GM21717 (cell line): ENCODE results near the gene SHKBP1.
A peak's percentile ranks its signal among the peaks of the same experiment; 100 is the strongest.
"Not testable (repeated sequence)": the region's sequence is repeated elsewhere in the genome, so short reads cannot be mapped to it uniquely, and the experiment has no call there.

Source experiments
- ATAC-seq: cut with Tn5 transposase; IDR thresholded peaks from one replicate; pipeline ENCODE4 v1.9.1; 2021; ENCODE audit warnings: mild to moderate bottlenecking, moderate library complexity; ENCODE audit not compliant: unreplicated experiment

The SHKBP1 gene

GRCh38 chr19:40576585-40577451, at the start of gene SHKBP1:
Gene SHKBP1, plus strand, starts transcription at chr19:40576873. Its CDS starts 27 bp downstream, at chr19:40576900.
- peak; percentile 88 for ATAC-seq

- ATAC-seq: no peak
Measured at GRCh38 chr19:40528078-40528477, 48.6 kb upstream of the SHKBP1 start.

- no peak for ATAC-seq
Measured at GRCh38 chr19:40528533-40529092, 48.1 kb upstream of the SHKBP1 start.

GRCh38 chr19:40529093-40529954, 47.3 kb upstream of the SHKBP1 start:
- ATAC-seq: peak; percentile 29

- no peak for ATAC-seq
Measured at GRCh38 chr19:40530091-40530901, 46.4 kb upstream of the SHKBP1 start.

- no peak for ATAC-seq
Measured at GRCh38 chr19:40533508-40533907, 43.2 kb upstream of the SHKBP1 start.

GRCh38 chr19:40534148-40534547, 42.5 kb upstream of the SHKBP1 start:
- no peak for ATAC-seq

GRCh38 chr19:40539070-40539469, 37.6 kb upstream of the SHKBP1 start:
- no peak for ATAC-seq

GRCh38 chr19:40542202-40542859, 34.3 kb upstream of the SHKBP1 start:
- no peak for ATAC-seq

GRCh38 chr19:40543029-40543597, 33.6 kb upstream of the SHKBP1 start:
- no peak for ATAC-seq

- not testable (repeated sequence) for ATAC-seq
Measured at GRCh38 chr19:40546153-40546841, 30.4 kb upstream of the SHKBP1 start.

GRCh38 chr19:40547190-40547589, 29.5 kb upstream of the SHKBP1 start:
- ATAC-seq: not testable (repeated sequence)

GRCh38 chr19:40547836-40548235, 28.8 kb upstream of the SHKBP1 start:
- no peak for ATAC-seq

GRCh38 chr19:40549007-40549708, 27.5 kb upstream of the SHKBP1 start:
- no peak for ATAC-seq

GRCh38 chr19:40550951-40551350, 25.7 kb upstream of the SHKBP1 start:
- ATAC-seq: no peak

GRCh38 chr19:40552848-40553247, 23.8 kb upstream of the SHKBP1 start:
- ATAC-seq: no peak

GRCh38 chr19:40553885-40554857, 22.5 kb upstream of the SHKBP1 start:
- ATAC-seq: no peak
